Left lung (tissue), 10 donors: ENCODE data around the gene UNC45A. TPM values are rescaled to one million over a fixed set of nuclear protein-coding genes. Genes with fewer than 3 reads are reported as not detected.
A peak's percentile ranks its signal among the peaks of the same experiment; 100 is the strongest.

Source experiments
- ATAC-seq: fragments of 200-7000 bp; cut with Tn5 transposase; one replicate; pipeline ENCODE4 v1.9.1; 2020; ENCODE audit warnings: moderate library complexity
- DNase-seq, 4 donors: peaks; one replicate each; pipeline ENCODE4 v3.0.0-alpha.2; 2013 to 2020
- H3K27ac ChIP-seq, 2 donors: fragments of 200-600 bp; sonication (generic) in 1 of 2; one replicate each; pipeline versions ENCODE4 v1.5.0 to v1.8.0; 2020 to 2021
- H3K27me3 ChIP-seq, 2 donors: fragments of 200-600 bp; sonication (generic) in 1 of 2; one replicate each; pipeline versions ENCODE4 v1.5.0 to v1.8.0; 2020 to 2021
- H3K36me3 ChIP-seq, 2 donors: fragments of 200-600 bp; sonication (generic) in 1 of 2; one replicate each; pipeline versions ENCODE4 v1.5.0 to v1.8.0; 2020 to 2021
- H3K4me1 ChIP-seq, 2 donors: fragments of 200-600 bp; one replicate each; pipeline ENCODE4 v1.8.0; 2021
- H3K4me3 ChIP-seq, 2 donors: fragments of 200-600 bp; sonication (generic) in 1 of 2; one replicate each; pipeline versions ENCODE4 v1.5.0 to v1.8.0; 2020 to 2021; ENCODE audit warnings: mild to moderate bottlenecking in 1 of 2
- H3K9me3 ChIP-seq, 2 donors: fragments of 200-600 bp; sonication (generic) in 1 of 2; one replicate each; pipeline versions ENCODE4 v1.5.0 to v1.8.0; 2020 to 2021
- intact Hi-C, 2 donors: fragments of 100-400 bp; cut with DNase I; formaldehyde crosslinking; loops; one replicate each; pipeline versions ENCODE4 v1.11.2 to v1.14.2; 2022
- polyA plus RNA-seq, 6 donors: library from polyadenylated mRNA; unstranded; fragments of 120-200 nt; gene quantifications; one replicate each; pipeline ENCODE4 v1.2.1, GENCODE V29; 2013; ENCODE audit not compliant: insufficient read length in 6 of 6
- total RNA-seq, 2 donors: library from RNA; stranded (reverse); fragmentation: NEBNext Ultra II Directional; extraction: Animal tissue kit (Norgen Biotek cat#: 25700); gene quantifications; one replicate each; pipeline ENCODE4 v1.2.1, GENCODE V29; 2021
- TF ChIP-seq, protein P1 (sequence below), 2 donors: fragments of 200-600 bp; sonication (generic) in 1 of 2; IDR thresholded peaks; one replicate each; pipeline versions ENCODE4 v1.5.0 to v1.8.0; 2021; ENCODE audit warnings: antibody characterized with exemption in 2 of 2
- donor health status: DM: no; HTN: yes; CAD: no.
- donor health status: DM: no; HTN: no; CAD: no.

The UNC45A gene
- total and polyA plus RNA-seq, 8 donors = 62.3 to 80.4 (median 70.7) TPM

DNA sequence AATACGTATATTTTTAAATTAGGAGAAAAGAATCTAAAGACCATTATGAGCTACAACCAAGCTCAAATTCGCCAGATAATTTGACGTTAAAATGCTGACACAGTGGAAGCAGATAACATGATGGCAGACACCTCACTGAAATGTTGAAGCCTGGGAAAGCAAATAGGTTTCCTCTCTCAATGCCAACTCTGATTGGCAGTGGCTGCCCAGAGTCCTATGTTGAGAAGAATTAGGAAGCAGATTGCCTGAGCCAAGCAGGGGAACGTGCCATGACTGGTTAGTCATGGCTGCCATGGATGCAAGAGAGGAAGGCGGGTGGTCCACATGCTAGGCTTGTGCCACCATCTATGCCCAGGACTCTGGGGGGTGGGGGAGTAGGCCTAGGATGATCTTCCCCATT, 3.2 kb downstream of the UNC45A start:
- ATAC-seq (no peak), DNase-seq (no peak)
- H3K27ac ChIP-seq = no peak overlapping the region
- H3K36me3 ChIP-seq = peaks cover 0 to 59% of the 10 kb centered on the region in 2 donors
- H3K9me3 ChIP-seq = no peaks in the 10 kb centered on the region
- no peak overlapping the region for H3K4me3 ChIP-seq
- H3K4me1 ChIP-seq = peaks cover 15 to 35% of the 10 kb centered on the region in 2 donors
- TF ChIP-seq, protein P1, sequence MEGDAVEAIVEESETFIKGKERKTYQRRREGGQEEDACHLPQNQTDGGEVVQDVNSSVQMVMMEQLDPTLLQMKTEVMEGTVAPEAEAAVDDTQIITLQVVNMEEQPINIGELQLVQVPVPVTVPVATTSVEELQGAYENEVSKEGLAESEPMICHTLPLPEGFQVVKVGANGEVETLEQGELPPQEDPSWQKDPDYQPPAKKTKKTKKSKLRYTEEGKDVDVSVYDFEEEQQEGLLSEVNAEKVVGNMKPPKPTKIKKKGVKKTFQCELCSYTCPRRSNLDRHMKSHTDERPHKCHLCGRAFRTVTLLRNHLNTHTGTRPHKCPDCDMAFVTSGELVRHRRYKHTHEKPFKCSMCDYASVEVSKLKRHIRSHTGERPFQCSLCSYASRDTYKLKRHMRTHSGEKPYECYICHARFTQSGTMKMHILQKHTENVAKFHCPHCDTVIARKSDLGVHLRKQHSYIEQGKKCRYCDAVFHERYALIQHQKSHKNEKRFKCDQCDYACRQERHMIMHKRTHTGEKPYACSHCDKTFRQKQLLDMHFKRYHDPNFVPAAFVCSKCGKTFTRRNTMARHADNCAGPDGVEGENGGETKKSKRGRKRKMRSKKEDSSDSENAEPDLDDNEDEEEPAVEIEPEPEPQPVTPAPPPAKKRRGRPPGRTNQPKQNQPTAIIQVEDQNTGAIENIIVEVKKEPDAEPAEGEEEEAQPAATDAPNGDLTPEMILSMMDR (IDR thresholded peaks at IDR 0.05) = no peak
- no peaks in the 10 kb centered on the region for H3K27me3 ChIP-seq
- intact Hi-C loops = no loop called here

DNA sequence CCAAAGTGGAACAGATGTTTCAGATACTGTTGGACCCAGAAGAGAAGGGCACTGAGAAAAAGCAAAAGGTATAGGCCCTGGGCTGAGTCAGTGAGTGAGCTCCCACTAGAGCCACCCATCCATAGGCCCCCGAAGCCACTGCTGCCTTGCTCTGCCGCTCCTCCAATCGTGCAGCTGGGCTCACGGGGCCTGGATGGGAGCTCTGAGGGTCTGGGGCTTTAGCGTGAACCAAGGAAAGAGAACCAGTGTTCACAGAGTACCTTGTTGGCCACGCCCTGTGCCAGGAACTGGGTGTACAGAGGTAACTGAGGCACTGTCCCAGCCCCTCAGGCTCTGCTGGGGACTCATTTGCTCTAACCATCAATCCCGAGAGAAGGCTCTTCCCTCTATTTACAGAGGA, 4.7 kb downstream of the UNC45A start:
- H3K36me3 ChIP-seq = peaks cover 0 to 74% of the 10 kb centered on the region in 2 donors
- intact Hi-C loops = no loop called here
- no peak overlapping the region for H3K27ac ChIP-seq
- H3K9me3 ChIP-seq = no peaks in the 10 kb centered on the region
- TF ChIP-seq, protein P1 (IDR thresholded peaks at IDR 0.05) = no peak
- no peak for ATAC-seq
- peak in 1 of 4 donors; percentile 29 for DNase-seq
- no peak overlapping the region for H3K4me3 ChIP-seq
- H3K4me1 ChIP-seq = peaks cover 11 to 20% of the 10 kb centered on the region in 2 donors
- H3K27me3 ChIP-seq = no peaks in the 10 kb centered on the region

DNA sequence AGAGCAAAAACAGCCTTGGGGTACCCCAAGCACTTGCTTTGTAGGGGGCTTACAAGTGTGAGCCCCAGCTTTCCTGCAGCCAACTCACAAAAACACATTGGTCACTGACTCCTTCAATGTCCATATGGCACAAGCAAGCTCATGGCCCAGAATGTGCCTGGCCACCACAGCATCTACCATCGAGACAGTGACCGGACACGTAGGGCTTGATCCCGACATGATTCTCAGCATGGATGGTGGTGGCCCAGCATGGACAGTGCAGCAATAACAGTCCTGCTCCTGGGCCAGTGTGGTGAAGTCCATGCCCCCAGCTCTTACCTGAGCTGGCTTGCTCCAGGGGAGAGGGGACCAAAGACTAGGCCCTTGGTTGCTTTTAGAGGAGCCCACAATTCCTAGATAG, 6.0 kb downstream of the UNC45A start:
- no peaks in the 10 kb centered on the region for H3K9me3 ChIP-seq
- peaks cover 8 to 10% of the 10 kb centered on the region in 2 donors for H3K4me1 ChIP-seq
- H3K27ac ChIP-seq = no peak overlapping the region
- intact Hi-C loops = no loop called here
- DNase-seq (no peak), ATAC-seq (no peak)
- no peaks in the 10 kb centered on the region for H3K27me3 ChIP-seq
- TF ChIP-seq, protein P1 (IDR thresholded peaks at IDR 0.05) = no peak
- H3K4me3 ChIP-seq = no peak overlapping the region
- H3K36me3 ChIP-seq = peaks cover 0 to 86% of the 10 kb centered on the region in 2 donors

DNA sequence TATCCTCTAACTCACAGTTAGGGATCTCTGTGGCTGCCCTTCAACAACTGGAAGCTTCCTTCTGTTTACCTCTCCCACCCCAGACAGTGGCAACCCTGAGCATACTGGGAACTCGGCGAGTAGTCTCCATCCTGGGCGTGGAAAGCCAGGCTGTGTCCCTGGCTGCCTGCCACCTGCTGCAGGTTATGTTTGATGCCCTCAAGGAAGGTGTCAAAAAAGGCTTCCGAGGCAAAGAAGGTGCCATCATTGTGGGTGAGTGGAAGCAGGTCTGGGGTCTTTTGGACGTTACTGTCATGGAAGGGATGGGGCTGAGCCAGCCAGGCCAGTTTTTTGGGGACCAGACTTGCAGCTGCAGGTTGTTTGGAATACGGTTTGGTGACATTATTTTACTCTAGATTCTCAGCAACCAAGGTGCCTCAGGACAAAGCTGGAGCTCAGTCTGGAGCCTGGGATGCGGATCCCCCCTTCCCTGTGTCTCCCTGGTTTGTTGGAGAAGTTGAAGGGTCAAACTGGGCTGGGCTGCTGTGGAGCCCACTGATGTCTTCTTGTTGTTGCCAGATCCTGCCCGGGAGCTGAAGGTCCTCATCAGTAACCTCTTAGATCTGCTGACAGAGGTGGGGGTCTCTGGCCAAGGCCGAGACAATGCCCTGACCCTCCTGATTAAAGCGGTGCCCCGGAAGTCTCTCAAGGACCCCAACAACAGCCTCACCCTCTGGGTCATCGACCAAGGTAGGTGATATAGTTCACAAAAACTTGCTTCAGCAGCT, 7.5 kb downstream of the UNC45A start:
- intact Hi-C loops = no loop called here
- peaks cover 0 to 99% of the 10 kb centered on the region in 2 donors for H3K36me3 ChIP-seq
- ATAC-seq = no peak

DNA sequence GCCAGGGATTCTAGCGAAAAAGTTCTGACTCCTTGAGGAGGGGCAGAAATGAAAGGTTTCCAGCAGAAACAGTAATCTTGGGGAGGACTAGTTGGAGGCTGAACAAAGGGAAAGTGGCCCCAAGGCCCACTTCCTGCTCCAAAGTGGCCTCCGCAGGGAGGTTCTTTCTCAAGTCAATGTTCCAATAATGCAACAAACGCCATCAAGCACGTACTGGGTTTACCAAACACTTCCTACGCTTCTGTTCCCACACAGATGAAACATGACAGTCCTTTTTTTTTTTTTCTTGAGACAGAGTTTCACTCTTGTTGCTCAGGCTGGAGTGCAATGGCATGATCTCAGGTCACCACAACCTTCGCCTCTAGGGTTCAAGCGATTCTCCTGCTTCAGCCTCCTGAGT, 10.0 kb downstream of the UNC45A start:
- Histone ChIP-seq H3K4me1 (peaks cover 0 to 5% of the 10 kb centered on the region in 2 donors), H3K9me3 (no peaks in the 10 kb centered on the region), H3K27me3 (no peaks in the 10 kb centered on the region), H3K36me3 (peaks cover 0 to 99% of the 10 kb centered on the region in 2 donors), H3K4me3 (no peak overlapping the region), H3K27ac (peak overlapping the region in 1 of 2 donors; percentile 48)
- ATAC-seq (no peak), DNase-seq (no peak)
- intact Hi-C loops = no loop called here
- TF ChIP-seq, protein P1 (IDR thresholded peaks at IDR 0.05) = no peak

More for the DNA sequence above, 7.5 kb downstream of the UNC45A start:
- Histone ChIP-seq H3K9me3 (no peaks in the 10 kb centered on the region), H3K27ac (no peak overlapping the region), H3K4me3 (no peak overlapping the region), H3K4me1 (no peaks in the 10 kb centered on the region), H3K27me3 (no peaks in the 10 kb centered on the region)
- TF ChIP-seq, protein P1 (IDR thresholded peaks at IDR 0.05) = no peak
- DNase-seq = peak in 1 of 4 donors; percentile 21
